GM11168 (cell line): ENCODE measurements around the gene SCNN1B.
"Not testable (repeated sequence)": the region's sequence is repeated elsewhere in the genome, so short reads cannot be mapped to it uniquely, and the experiment has no call there.

Source experiments
- in situ Hi-C: fragments of 300-500 bp; cut with MboI; formaldehyde crosslinking; loops from one replicate; pipeline ENCODE4 v1.12.0; 2022; ENCODE audit warnings: low sequenced_read_pairs; ENCODE audit not compliant: unreplicated experiment

Gene SCNN1B

GRCh38 chr16:23375643-23376042, 73.5 kb downstream of the SCNN1B start:
- in situ Hi-C loops = no loop called here

- in situ Hi-C loops = no loop called here
Observed at GRCh38 chr16:23377071-23377931, 75.2 kb downstream of the SCNN1B start.

GRCh38 chr16:23378256-23378655, 76.2 kb downstream of the SCNN1B start:
- in situ Hi-C loops = no loop called here

- in situ Hi-C loops = no loop called here
Observed at GRCh38 chr16:23378921-23379320, 76.8 kb downstream of the SCNN1B start.

- in situ Hi-C loops = no loop called here
Observed at GRCh38 chr16:23379707-23380106, 77.6 kb downstream of the SCNN1B start.

GRCh38 chr16:23380501-23380951, 78.4 kb downstream of the SCNN1B start:
- in situ Hi-C loops = no loop called here

- in situ Hi-C loops = not testable (repeated sequence)
Observed at GRCh38 chr16:23381702-23382101, 79.6 kb downstream of the SCNN1B start.

- in situ Hi-C loops = no loop called here
Observed at GRCh38 chr16:23382279-23382678, 80.2 kb downstream of the SCNN1B start.

GRCh38 chr16:23383881-23384280, 81.8 kb downstream of the SCNN1B start:
- in situ Hi-C loops = no loop called here

- in situ Hi-C loops = no loop called here
Observed at GRCh38 chr16:23384878-23385277, 82.8 kb downstream of the SCNN1B start.

GRCh38 chr16:23385441-23385840, 83.3 kb downstream of the SCNN1B start:
- in situ Hi-C loops = no loop called here

GRCh38 chr16:23387666-23388065, 85.6 kb downstream of the SCNN1B start:
- in situ Hi-C loops = no loop called here

GRCh38 chr16:23388786-23389185, 86.7 kb downstream of the SCNN1B start:
- in situ Hi-C loops = no loop called here

- in situ Hi-C loops = no loop called here
Observed at GRCh38 chr16:23389201-23389600, 87.1 kb downstream of the SCNN1B start.

- in situ Hi-C loops = not testable (repeated sequence)
Observed at GRCh38 chr16:23389936-23390335, 87.8 kb downstream of the SCNN1B start.

- in situ Hi-C loops = no loop called here
Observed at GRCh38 chr16:23391381-23392222, 89.5 kb downstream of the SCNN1B start.

GRCh38 chr16:23392223-23392600, 90.1 kb downstream of the SCNN1B start:
- in situ Hi-C loops = no loop called here

GRCh38 chr16:23394141-23394831, 92.2 kb downstream of the SCNN1B start:
- in situ Hi-C loops = no loop called here

GRCh38 chr16:23395732-23396131, 93.6 kb downstream of the SCNN1B start:
- in situ Hi-C loops = no loop called here

- in situ Hi-C loops = no loop called here
Observed at GRCh38 chr16:23397464-23397863, 95.4 kb downstream of the SCNN1B start.
